Measurements from ENCODE around the gene MDK.

MDK gene

GRCh38 chr11:46345131-46345597, 36.3 kb upstream of the MDK start:
- Histone ChIP-seq H4K8ac (ENCODE audit: low read depth, low read length) (no peak overlapping the region), H3K56ac (ENCODE audit: low read length) (peak overlapping the region; percentile 45), H3K4me2 (ENCODE audit: low read length) (no peak overlapping the region), H2BK15ac (replicated peaks; ENCODE audit: low read depth) (peak overlapping the region; percentile 2), H3K23ac (ENCODE audit: low read length) (no peak overlapping the region), H2AK5ac (ENCODE audit: low read length) (peak overlapping the region; percentile 61), H3K4me3 (ENCODE audit: low read length) (no peak overlapping the region), H3K27me3 (ENCODE audit: insufficient read depth, low read length, poor library complexity) (no peaks in the 10 kb centered on the region), H2BK120ac (ENCODE audit: low read depth, low read length) (peak overlapping the region; percentile 67), H3K79me1 (ENCODE audit: low read length) (peaks cover 12% of the 10 kb centered on the region), H4K5ac (ENCODE audit: low read length) (no peak overlapping the region), H2BK5ac (ENCODE audit: low read length) (no peak overlapping the region), H3K27ac (ENCODE audit: low read depth, low read length) (no peak overlapping the region), H3K36me3 (ENCODE audit: control insufficient read depth, insufficient read depth, low read length) (no peaks in the 10 kb centered on the region), H3K4ac (ENCODE audit: low read depth, low read length) (peak overlapping the region; percentile 84), H3K18ac (ENCODE audit: low read length) (peak overlapping the region; percentile 65), H3K4me1 (ENCODE audit: control insufficient read depth, low read depth, low read length) (peaks cover 27% of the 10 kb centered on the region), H3K79me2 (ENCODE audit: control insufficient read depth, insufficient read depth, low read length) (peaks cover 15% of the 10 kb centered on the region), H3K9ac (ENCODE audit: low read length) (peak overlapping the region; percentile 51)
- WGBS (ENCODE audit: extremely low coverage, insufficient coverage, low lambda C conversion rate): no CpG with 5 or more reads among the region's 20 CpGs
- peak; percentile 78 for DNase-seq

- no peak for DNase-seq
- Histone ChIP-seq H3K36me3 (ENCODE audit: control insufficient read depth, insufficient read depth, low read length) (no peaks in the 10 kb centered on the region), H3K27me3 (ENCODE audit: insufficient read depth, low read length, poor library complexity) (no peaks in the 10 kb centered on the region), H3K56ac (ENCODE audit: low read length) (peak overlapping the region; percentile 22), H3K23ac (ENCODE audit: low read length) (no peak overlapping the region), H2BK120ac (ENCODE audit: low read depth, low read length) (no peak overlapping the region), H3K4me2 (ENCODE audit: low read length) (no peak overlapping the region), H3K4ac (ENCODE audit: low read depth, low read length) (no peak overlapping the region), H3K79me2 (ENCODE audit: control insufficient read depth, insufficient read depth, low read length) (peaks cover 18% of the 10 kb centered on the region), H4K5ac (ENCODE audit: low read length) (no peak overlapping the region), H3K18ac (ENCODE audit: low read length) (peak overlapping the region; percentile 65), H3K79me1 (ENCODE audit: low read length) (peaks cover 14% of the 10 kb centered on the region), H2BK15ac (replicated peaks; ENCODE audit: low read depth) (no peak overlapping the region), H2BK5ac (ENCODE audit: low read length) (no peak overlapping the region), H3K9ac (ENCODE audit: low read length) (no peak overlapping the region), H3K4me3 (ENCODE audit: low read length) (no peak overlapping the region), H4K8ac (ENCODE audit: low read depth, low read length) (no peak overlapping the region), H2AK5ac (ENCODE audit: low read length) (peak overlapping the region; percentile 67), H3K27ac (ENCODE audit: low read depth, low read length) (no peak overlapping the region), H3K4me1 (ENCODE audit: control insufficient read depth, low read depth, low read length) (peaks cover 27% of the 10 kb centered on the region)
- WGBS (ENCODE audit: extremely low coverage, insufficient coverage, low lambda C conversion rate): no CpG with 5 or more reads among the region's 10 CpGs
Observed at GRCh38 chr11:46345881-46346484, 35.5 kb upstream of the MDK start.

GRCh38 chr11:46346886-46347636, 34.4 kb upstream of the MDK start, which contains the start of gene DGKZ:
TSS of gene DGKZ (plus strand) at chr11:46347463. CDS start at chr11:46347660, 197 bp downstream.
- H3K9ac ChIP-seq (ENCODE audit: low read length): peak within 1 kb of the TSS; percentile 87
- peaks cover 22% of the 10 kb centered on the region for H3K79me2 ChIP-seq (ENCODE audit: control insufficient read depth, insufficient read depth, low read length)
- H3K36me3 ChIP-seq (ENCODE audit: control insufficient read depth, insufficient read depth, low read length): no peaks in the 10 kb centered on the region
- peaks cover 21% of the 10 kb centered on the region for H3K4me1 ChIP-seq (ENCODE audit: control insufficient read depth, low read depth, low read length)
- H3K4me2 ChIP-seq (ENCODE audit: low read length): peak within 1 kb of the TSS; percentile 78
- H3K18ac ChIP-seq (ENCODE audit: low read length): peak within 1 kb of the TSS; percentile 25
- no peak within 1 kb of the TSS for H2BK15ac ChIP-seq (replicated peaks; ENCODE audit: low read depth)
- no peak within 1 kb of the TSS for H3K4ac ChIP-seq (ENCODE audit: low read depth, low read length)
- peaks cover 18% of the 10 kb centered on the region for H3K79me1 ChIP-seq (ENCODE audit: low read length)
- peak within 1 kb of the TSS; percentile 95 for H3K56ac ChIP-seq (ENCODE audit: low read length)
- H4K8ac ChIP-seq (ENCODE audit: low read depth, low read length): no peak within 1 kb of the TSS
- H3K4me3 ChIP-seq (ENCODE audit: low read length): peak within 1 kb of the TSS; percentile 73
- H2AK5ac ChIP-seq (ENCODE audit: low read length): peak within 1 kb of the TSS; percentile 67
- H4K5ac ChIP-seq (ENCODE audit: low read length): no peak within 1 kb of the TSS
- H3K23ac ChIP-seq (ENCODE audit: low read length): peak within 1 kb of the TSS; percentile 84
- no peaks in the 10 kb centered on the region for H3K27me3 ChIP-seq (ENCODE audit: insufficient read depth, low read length, poor library complexity)
- no peak within 1 kb of the TSS for H3K27ac ChIP-seq (ENCODE audit: low read depth, low read length)
- no peak within 1 kb of the TSS for H2BK120ac ChIP-seq (ENCODE audit: low read depth, low read length)
- no peak within 1 kb of the TSS for H2BK5ac ChIP-seq (ENCODE audit: low read length)
- WGBS (ENCODE audit: extremely low coverage, insufficient coverage, low lambda C conversion rate): no CpG with 5 or more reads among the region's 80 CpGs
- DNase-seq: peak; percentile 84

- H3K27me3 ChIP-seq (ENCODE audit: insufficient read depth, low read length, poor library complexity): no peaks in the 10 kb centered on the region
- peaks cover 22% of the 10 kb centered on the region for H3K79me1 ChIP-seq (ENCODE audit: low read length)
- H3K79me2 ChIP-seq (ENCODE audit: control insufficient read depth, insufficient read depth, low read length): peaks cover 25% of the 10 kb centered on the region
- no peak for DNase-seq
- H3K27ac ChIP-seq (ENCODE audit: low read depth, low read length): no peak overlapping the region
- H3K4ac ChIP-seq (ENCODE audit: low read depth, low read length): no peak overlapping the region
- peaks cover 17% of the 10 kb centered on the region for H3K4me1 ChIP-seq (ENCODE audit: control insufficient read depth, low read depth, low read length)
- peak overlapping the region; percentile 93 for H3K56ac ChIP-seq (ENCODE audit: low read length)
- no peaks in the 10 kb centered on the region for H3K36me3 ChIP-seq (ENCODE audit: control insufficient read depth, insufficient read depth, low read length)
- H3K4me2 ChIP-seq (ENCODE audit: low read length): peak overlapping the region; percentile 78
- H3K23ac ChIP-seq (ENCODE audit: low read length): peak overlapping the region; percentile 84
- H2BK120ac ChIP-seq (ENCODE audit: low read depth, low read length): no peak overlapping the region
- H3K4me3 ChIP-seq (ENCODE audit: low read length): peak overlapping the region; percentile 73
- no peak overlapping the region for H4K5ac ChIP-seq (ENCODE audit: low read length)
- no peak overlapping the region for H2BK5ac ChIP-seq (ENCODE audit: low read length)
- H2AK5ac ChIP-seq (ENCODE audit: low read length): no peak overlapping the region
- no peak overlapping the region for H2BK15ac ChIP-seq (replicated peaks; ENCODE audit: low read depth)
- peak overlapping the region; percentile 87 for H3K9ac ChIP-seq (ENCODE audit: low read length)
- peak overlapping the region; percentile 25 for H3K18ac ChIP-seq (ENCODE audit: low read length)
- H4K8ac ChIP-seq (ENCODE audit: low read depth, low read length): no peak overlapping the region
- no CpG with 5 or more reads among the region's 63 CpGs for WGBS (ENCODE audit: extremely low coverage, insufficient coverage, low lambda C conversion rate)
Observed at GRCh38 chr11:46347637-46348311, 33.7 kb upstream of the MDK start.

GRCh38 chr11:46348566-46349401, 32.7 kb upstream of the MDK start:
- no peak overlapping the region for H3K18ac ChIP-seq (ENCODE audit: low read length)
- peaks cover 13% of the 10 kb centered on the region for H3K4me1 ChIP-seq (ENCODE audit: control insufficient read depth, low read depth, low read length)
- H3K36me3 ChIP-seq (ENCODE audit: control insufficient read depth, insufficient read depth, low read length): no peaks in the 10 kb centered on the region
- no peak overlapping the region for H4K5ac ChIP-seq (ENCODE audit: low read length)
- no CpG with 5 or more reads among the region's 18 CpGs for WGBS (ENCODE audit: extremely low coverage, insufficient coverage, low lambda C conversion rate)
- peak overlapping the region; percentile 35 for H2AK5ac ChIP-seq (ENCODE audit: low read length)
- no peak overlapping the region for H3K27ac ChIP-seq (ENCODE audit: low read depth, low read length)
- H2BK5ac ChIP-seq (ENCODE audit: low read length): no peak overlapping the region
- peaks cover 30% of the 10 kb centered on the region for H3K79me1 ChIP-seq (ENCODE audit: low read length)
- no peak for DNase-seq
- peak overlapping the region; percentile 93 for H3K56ac ChIP-seq (ENCODE audit: low read length)
- no peak overlapping the region for H3K4me3 ChIP-seq (ENCODE audit: low read length)
- H4K8ac ChIP-seq (ENCODE audit: low read depth, low read length): no peak overlapping the region
- H3K4me2 ChIP-seq (ENCODE audit: low read length): peak overlapping the region; percentile 78
- H3K79me2 ChIP-seq (ENCODE audit: control insufficient read depth, insufficient read depth, low read length): peaks cover 34% of the 10 kb centered on the region
- no peak overlapping the region for H2BK15ac ChIP-seq (replicated peaks; ENCODE audit: low read depth)
- H3K9ac ChIP-seq (ENCODE audit: low read length): peak overlapping the region; percentile 87
- H3K4ac ChIP-seq (ENCODE audit: low read depth, low read length): no peak overlapping the region
- no peak overlapping the region for H3K23ac ChIP-seq (ENCODE audit: low read length)
- no peaks in the 10 kb centered on the region for H3K27me3 ChIP-seq (ENCODE audit: insufficient read depth, low read length, poor library complexity)
- H2BK120ac ChIP-seq (ENCODE audit: low read depth, low read length): no peak overlapping the region
